ENCODE measurements around the gene MAP3K19.

GRCh38 chr2:135050684-135051083, 3.4 kb upstream of the MAP3K19 start:
- TF ChIP-seq CTCF (IDR thresholded peaks at IDR 0.05; ENCODE audit: low read depth, low read length, poor library complexity, severe bottlenecking) (no peak), EZH2phosphoT487 (IDR thresholded peaks at IDR 0.05; ENCODE audit: borderline replicate concordance, low read length) (no peak)

Data from DOHH2 (cell line).